Hematopoietic multipotent progenitor cell (in vitro differentiated cells): ENCODE measurements around the gene MTARC2. TPM values are rescaled to one million over a fixed set of nuclear protein-coding genes. Genes with fewer than 3 reads are reported as not detected.
A peak's percentile ranks its signal among the peaks of the same experiment; 100 is the strongest.
"Not testable (repeated sequence)": the region's sequence is repeated elsewhere in the genome, so short reads cannot be mapped to it uniquely, and the experiment has no call there.

Experiments
- DNase-seq, 3 donors: peaks; one replicate each; pipeline ENCODE4 v3.0.0-alpha.2; 2011 to 2015; ENCODE audit warnings: low read depth in 2 of 3, low spot score in 2 of 3
- total RNA-seq: library from RNA; depleted of rRNA; stranded (reverse); fragments of >200 nt; gene quantifications from one replicate; pipeline ENCODE4 v1.2.3, GENCODE V29; 2012

The MTARC2 gene
- total RNA-seq, 1 donor: 0.27 TPM

DNA sequence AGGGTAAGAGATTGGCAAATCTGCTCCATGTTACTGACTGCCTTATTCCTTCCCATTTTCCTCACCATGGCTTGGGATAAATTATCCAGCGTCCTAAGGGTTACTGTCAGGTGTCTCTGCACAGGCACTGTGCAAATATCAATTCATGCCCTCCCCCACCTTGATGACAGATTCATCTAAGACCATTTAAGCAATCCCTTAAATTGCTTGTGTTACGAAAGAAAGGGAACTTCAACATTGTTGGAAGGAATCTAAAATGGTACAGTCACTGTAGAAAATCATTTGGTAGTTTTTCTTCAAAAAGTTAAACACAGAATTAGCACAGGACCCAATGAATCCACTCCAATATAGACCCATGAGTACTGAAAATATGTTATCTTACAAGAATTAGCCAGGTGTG, 17.6 kb upstream of the MTARC2 start:
- DNase-seq: no peak

DNA sequence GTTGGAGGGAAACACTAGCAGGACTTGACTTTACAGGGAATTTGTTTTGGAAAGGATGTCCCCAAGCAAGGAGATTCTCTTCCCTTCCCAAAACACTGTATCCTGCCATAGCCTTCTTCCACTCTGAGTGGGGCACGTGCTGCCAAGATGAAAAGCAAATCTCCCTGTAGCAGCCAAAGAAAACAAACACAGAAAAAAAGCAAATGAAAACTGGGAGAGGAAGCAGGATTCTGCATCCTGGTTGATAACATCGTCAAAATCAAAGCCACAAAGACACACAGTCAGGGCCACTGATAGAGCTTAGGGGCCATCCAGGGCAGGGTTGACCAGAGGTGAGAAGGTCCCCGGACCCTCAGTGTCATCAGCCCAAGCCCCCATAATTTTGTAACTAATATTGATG, 16.0 kb upstream of the MTARC2 start:
- no peak for DNase-seq

DNA sequence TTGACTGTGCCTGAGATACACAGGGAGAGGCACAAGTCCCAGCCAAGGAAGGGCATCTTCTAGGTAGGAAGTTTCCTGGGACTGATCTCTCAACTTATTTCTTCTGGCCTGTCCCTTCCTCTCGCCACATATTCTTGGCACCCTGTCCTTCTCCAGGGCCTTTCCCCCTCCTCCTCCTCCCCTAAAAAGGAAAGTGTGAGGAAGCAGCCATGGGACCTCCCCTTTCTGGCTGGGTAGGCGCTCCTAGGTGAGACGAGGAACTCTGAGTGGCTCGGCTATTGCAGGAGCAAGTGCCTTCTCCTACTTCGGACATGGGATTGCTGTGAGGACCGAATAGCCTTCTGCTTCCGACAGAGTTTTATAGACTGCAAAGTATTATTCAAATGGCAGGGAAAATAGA, 15.5 kb upstream of the MTARC2 start:
- no peak for DNase-seq

GRCh38 chr1:220733086-220733601, 15.0 kb upstream of the MTARC2 start:
- peak; percentile 52 to 85 (median 84) for DNase-seq

- no peak for DNase-seq
Observed at GRCh38 chr1:220734571-220735326, 13.4 kb upstream of the MTARC2 start.

DNA sequence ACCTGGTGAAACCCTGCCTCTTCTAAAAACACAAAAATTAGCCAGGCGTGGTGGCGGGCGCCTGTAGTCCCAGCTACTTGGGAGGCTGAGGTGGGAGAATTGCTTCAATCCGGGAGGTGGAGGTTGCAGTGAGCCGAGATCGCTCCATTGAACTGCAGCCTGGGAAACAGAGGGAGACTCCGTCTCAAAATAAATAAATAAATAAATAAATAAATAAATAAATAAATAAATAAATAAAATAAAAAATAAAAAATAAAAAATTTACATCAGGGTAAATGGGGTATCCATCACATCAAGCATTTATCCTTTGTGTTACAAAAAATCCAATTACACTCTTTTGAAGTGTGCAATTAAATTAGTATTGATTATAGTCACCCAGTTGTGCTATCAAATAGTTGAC, 11.8 kb upstream of the MTARC2 start:
- not testable (repeated sequence) for DNase-seq

- no peak for DNase-seq
Observed at GRCh38 chr1:220741349-220741748, 6.8 kb upstream of the MTARC2 start.

GRCh38 chr1:220741825-220742224, 6.3 kb upstream of the MTARC2 start:
- no peak for DNase-seq

DNA sequence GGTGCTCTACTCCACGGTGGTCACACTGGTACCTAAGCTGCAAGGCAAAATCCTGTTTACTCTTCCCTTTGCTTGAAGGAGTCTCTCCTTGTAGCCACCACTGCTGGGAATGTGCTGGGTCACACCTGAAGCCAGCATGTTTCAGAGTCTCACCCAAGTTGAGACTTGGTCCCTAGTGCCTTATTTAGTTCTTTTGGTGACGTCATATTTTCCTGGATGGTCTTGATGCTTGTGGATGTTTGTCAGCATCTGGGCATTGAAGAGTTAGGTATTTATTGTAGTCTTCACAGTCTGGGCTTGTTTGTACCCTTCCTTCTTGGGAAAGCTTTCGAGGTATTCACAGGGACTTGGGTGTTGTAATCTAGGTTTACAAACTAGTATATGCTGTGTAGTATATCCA, 5.6 kb upstream of the MTARC2 start:
- no peak for DNase-seq

DNA sequence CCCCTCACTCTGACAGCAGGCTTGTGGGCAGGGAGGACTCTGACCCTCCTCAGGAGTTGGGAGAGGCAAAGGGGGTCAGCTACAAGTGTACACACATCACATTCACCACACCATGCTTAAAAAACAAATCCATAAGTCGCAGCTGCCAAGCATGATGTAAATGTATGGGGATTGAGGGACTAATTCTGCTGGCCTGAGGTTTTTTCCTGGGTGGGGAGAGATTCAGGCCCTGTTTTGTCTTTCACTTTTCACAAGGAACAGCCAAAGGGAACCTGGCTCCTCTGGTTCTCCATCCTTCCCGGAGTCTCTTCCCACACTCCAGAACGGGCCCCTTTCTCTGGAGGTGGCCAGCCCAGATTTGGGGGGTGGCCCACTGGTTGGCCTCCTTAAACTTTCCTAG, 1.3 kb upstream of the MTARC2 start:
- DNase-seq: no peak

GRCh38 chr1:220747437-220748088, 559 bp upstream of the MTARC2 start:
- peak in 2 of 3 donors; percentile 18 to 33 for DNase-seq

GRCh38 chr1:220748936-220749335, 814 bp downstream of the MTARC2 start:
- DNase-seq: no peak

DNA sequence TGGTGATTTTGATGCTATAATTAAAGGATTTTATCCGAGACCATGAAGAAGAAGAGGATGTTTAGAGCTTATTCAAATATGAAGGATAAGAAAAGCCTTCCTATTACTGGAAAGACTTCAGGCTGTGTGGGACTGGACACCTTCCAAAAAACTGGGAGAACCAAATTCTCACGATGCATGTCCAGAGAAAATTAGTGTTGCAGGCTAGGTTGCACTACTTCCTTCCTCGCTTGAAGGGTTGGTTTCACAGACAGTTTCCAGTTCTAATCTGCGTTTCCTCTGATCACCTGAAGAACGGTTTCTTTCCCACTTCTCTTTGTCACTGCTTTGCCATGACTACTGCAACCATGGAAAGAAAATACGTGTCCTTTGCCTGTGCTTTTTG, 2.0 kb downstream of the MTARC2 start:
- no peak for DNase-seq

GRCh38 chr1:220751111-220751510, 3.0 kb downstream of the MTARC2 start:
- no peak for DNase-seq

- DNase-seq: no peak
Observed at GRCh38 chr1:220754212-220754917, 6.2 kb downstream of the MTARC2 start.

DNA sequence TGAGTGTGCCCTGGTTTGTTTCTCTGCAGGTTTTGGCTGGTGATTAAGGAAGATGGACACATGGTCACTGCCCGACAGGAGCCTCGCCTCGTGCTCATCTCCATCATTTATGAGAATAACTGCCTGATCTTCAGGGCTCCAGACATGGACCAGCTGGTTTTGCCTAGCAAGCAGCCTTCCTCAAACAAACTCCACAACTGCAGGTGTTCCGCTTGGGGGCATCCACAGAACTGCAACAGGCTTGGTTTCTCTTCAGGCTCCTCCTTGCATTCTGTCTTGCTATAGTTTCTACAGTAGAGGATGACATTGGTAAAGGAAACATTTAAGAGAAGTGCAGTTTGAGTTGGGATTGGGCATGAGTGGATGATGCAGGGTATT, 6.8 kb downstream of the MTARC2 start:
- no peak for DNase-seq

GRCh38 chr1:220755309-220755708, 7.2 kb downstream of the MTARC2 start:
- peak in 1 of 3 donors; percentile 31 for DNase-seq

- DNase-seq: no peak
Observed at GRCh38 chr1:220757441-220757840, 9.3 kb downstream of the MTARC2 start.

GRCh38 chr1:220759147-220759546, 11.0 kb downstream of the MTARC2 start:
- DNase-seq: no peak

DNA sequence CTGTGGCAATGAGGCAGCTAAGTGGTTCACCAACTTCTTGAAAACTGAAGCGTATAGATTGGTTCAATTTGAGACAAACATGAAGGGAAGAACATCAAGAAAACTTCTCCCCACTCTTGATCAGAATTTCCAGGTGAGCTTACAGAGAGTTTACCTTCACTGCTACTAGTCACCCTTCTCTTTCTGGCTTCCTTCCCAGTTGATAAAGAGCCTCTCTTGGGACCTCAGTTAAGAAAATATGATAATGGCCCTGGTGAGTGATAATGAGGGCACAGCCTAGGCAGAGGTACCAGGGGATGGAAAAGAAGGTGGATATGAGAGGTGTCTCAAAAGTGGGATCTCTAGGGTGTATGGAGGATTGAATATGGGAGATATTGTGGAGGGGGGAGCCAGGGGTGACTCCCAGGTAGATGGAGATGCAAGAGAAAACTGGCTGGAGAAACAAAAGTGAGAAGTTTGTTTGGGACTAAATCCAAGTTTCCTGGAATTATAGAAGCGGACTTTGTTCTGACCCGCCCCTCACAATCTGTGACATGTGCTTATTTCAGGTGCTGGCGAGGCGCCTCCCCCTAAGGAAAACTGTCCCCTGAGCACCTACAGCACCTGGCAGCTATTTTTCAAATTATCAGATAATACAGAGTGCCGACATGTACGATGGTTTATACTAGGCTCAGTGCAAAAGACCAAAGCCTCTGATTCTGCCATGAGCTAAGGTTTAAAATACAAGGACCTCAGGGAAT, 13.7 kb downstream of the MTARC2 start:
- DNase-seq: no peak

DNA sequence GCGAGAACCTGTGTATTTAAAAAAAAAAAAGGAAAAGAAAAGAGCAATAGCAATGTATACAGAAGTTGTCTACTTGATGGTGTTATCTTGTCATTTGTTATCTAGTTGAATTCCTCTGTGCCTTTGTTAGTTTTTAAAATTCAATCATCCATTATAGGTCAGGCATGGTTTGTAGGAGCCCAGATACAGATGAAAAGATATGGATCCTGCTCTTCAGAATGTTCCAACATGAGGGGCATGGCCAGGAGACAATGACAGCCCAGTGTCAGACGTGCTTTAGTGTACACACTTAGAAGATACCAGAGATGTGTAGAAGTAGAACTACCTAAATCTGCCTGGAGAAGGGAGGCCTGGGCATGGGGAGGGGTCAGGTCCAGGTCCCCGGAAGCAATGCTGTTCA, 16.6 kb downstream of the MTARC2 start:
- no peak for DNase-seq
